ENCODE results near the gene ZNF641. TPM values are rescaled to one million over a fixed set of nuclear protein-coding genes. Genes with fewer than 3 reads are reported as not detected.
A peak's percentile ranks its signal among the peaks of the same experiment; 100 is the strongest.
"Not testable (repeated sequence)": the region's sequence is repeated elsewhere in the genome, so short reads cannot be mapped to it uniquely, and the experiment has no call there.

The ZNF641 gene
- total RNA-seq, 1 experiment from 2014 or later, result 3.2 TPM

- DNase-seq (ENCODE audit: low read depth), result no peak
Observed at GRCh38 chr12:48334808-48335207, 15.9 kb downstream of the ZNF641 start.

GRCh38 chr12:48333680-48334079 is 17.0 kb downstream of the ZNF641 start:
- DNase-seq (ENCODE audit: low read depth), result not testable (repeated sequence)

GRCh38 chr12:48331399-48331798 is 19.3 kb downstream of the ZNF641 start:
- no peak for DNase-seq (ENCODE audit: low read depth)

GRCh38 chr12:48329199-48329939 is 21.4 kb downstream of the ZNF641 start:
- DNase-seq (ENCODE audit: low read depth), result no peak

GRCh38 chr12:48316491-48316890 is 34.2 kb downstream of the ZNF641 start:
- no peak for DNase-seq (ENCODE audit: low read depth)

- no peak for DNase-seq (ENCODE audit: low read depth)
Observed at GRCh38 chr12:48311313-48311712, 39.4 kb downstream of the ZNF641 start.

- DNase-seq (ENCODE audit: low read depth), result no peak
Observed at GRCh38 chr12:48307269-48307668, 43.5 kb downstream of the ZNF641 start.

GRCh38 chr12:48305190-48305589 is 45.5 kb downstream of the ZNF641 start:
- no peak for DNase-seq (ENCODE audit: low read depth)

- DNase-seq (ENCODE audit: low read depth), result no peak
Observed at GRCh38 chr12:48302161-48302911, 48.4 kb downstream of the ZNF641 start.

GRCh38 chr12:48300774-48301173 is 49.9 kb downstream of the ZNF641 start:
- DNase-seq (ENCODE audit: low read depth), result no peak

- peak; percentile 72 for DNase-seq (ENCODE audit: low read depth)
Observed at GRCh38 chr12:48296586-48297282, 54.0 kb downstream of the ZNF641 start.

- no peak for DNase-seq (ENCODE audit: low read depth)
Observed at GRCh38 chr12:48292040-48292439, 58.7 kb downstream of the ZNF641 start.

GRCh38 chr12:48291511-48291910 is 59.2 kb downstream of the ZNF641 start:
- no peak for DNase-seq (ENCODE audit: low read depth)

- DNase-seq (ENCODE audit: low read depth), result no peak
Observed at GRCh38 chr12:48288387-48289268, 62.1 kb downstream of the ZNF641 start.

Other genes with a start within 250 kb of the ZNF641 start
- 17.7 and 22.0 TPM in 2 replicates for gene SENP1, start 244.8 kb downstream of the ZNF641 start, total RNA-seq (2014; rRNA removed)
- 64.9 and 81.9 TPM in 2 replicates for gene PFKM, start 231.6 kb downstream of the ZNF641 start, total RNA-seq (2014; rRNA removed)
- 19.0 and 23.6 TPM in 2 replicates for gene ASB8, start 193.4 kb downstream of the ZNF641 start, total RNA-seq (2014; rRNA removed)
- 0.26 and 0.57 TPM in 2 replicates for gene CCDC184, start 167.3 kb downstream of the ZNF641 start, total RNA-seq (2014; rRNA removed)
- gene OR10AD1, start 147.6 kb downstream of the ZNF641 start, total RNA-seq (2014; rRNA removed), result not detected in 2 replicates
- gene ANP32D, start 121.6 kb upstream of the ZNF641 start, total RNA-seq (2014; rRNA removed), result not detected in 2 replicates
- gene C12orf54, start 131.6 kb upstream of the ZNF641 start, total RNA-seq (2014; rRNA removed), result not detected in 2 replicates
- gene OR8S1, start 174.7 kb upstream of the ZNF641 start, total RNA-seq (2014; rRNA removed), result not detected in 2 replicates
- gene LALBA, start 219.1 kb upstream of the ZNF641 start, total RNA-seq (2014; rRNA removed), result not detected in 2 replicates